ENCODE measurements around the gene PMEPA1. TPM values are rescaled to one million over a fixed set of nuclear protein-coding genes. Genes with fewer than 3 reads are reported as not detected.

The PMEPA1 gene
- not detected for polyA plus RNA-seq

GRCh38 chr20:57709823-57710799, at the start of gene PMEPA1:
Gene PMEPA1, minus strand, starts transcription at chr20:57710015. Its CDS starts 433 bp downstream, at chr20:57709582.
- Mint-ChIP-seq H3K27ac (peak within 1 kb of the TSS in 5 of 6 donors; percentile 86 to 91 (median 89)), H3K4me3 (peak within 1 kb of the TSS; percentile 75 to 88 (median 84)), H3K36me3 (no peaks in the 10 kb centered on the region), H3K27me3 (ENCODE audit: low read depth in 3 of 3) (peaks cover 17 to 34% (median 18%) of the 10 kb centered on the region in 3 donors), H3K9me3 (no peaks in the 10 kb centered on the region), H3K4me1 (peaks cover 7 to 12% of the 10 kb centered on the region in 2 donors)
- DNase-seq: peak; percentile 90 to 94 (median 91)

GRCh38 chr20:57757767-57758166, 48.0 kb upstream of the PMEPA1 start:
- Mint-ChIP-seq H3K36me3 (no peaks in the 10 kb centered on the region), H3K4me3 (no peak overlapping the region), H3K4me1 (no peaks in the 10 kb centered on the region), H3K27ac (no peak overlapping the region), H3K27me3 (ENCODE audit: low read depth in 3 of 3) (peaks cover 3 to 11% (median 7%) of the 10 kb centered on the region in 3 donors), H3K9me3 (peaks cover 0 to 2% (median 0%) of the 10 kb centered on the region in 6 donors)
- DNase-seq: no peak

- H3K27me3 Mint-ChIP-seq (ENCODE audit: low read depth in 3 of 3): peaks cover 3 to 12% (median 7%) of the 10 kb centered on the region in 3 donors
- H3K4me3 Mint-ChIP-seq: no peak overlapping the region
- peaks cover 0 to 2% (median 0%) of the 10 kb centered on the region in 6 donors for H3K9me3 Mint-ChIP-seq
- H3K4me1 Mint-ChIP-seq: no peaks in the 10 kb centered on the region
- DNase-seq: no peak
- H3K27ac Mint-ChIP-seq: no peak overlapping the region
- H3K36me3 Mint-ChIP-seq: no peaks in the 10 kb centered on the region
Measured at GRCh38 chr20:57756921-57757320, 47.1 kb upstream of the PMEPA1 start.

GRCh38 chr20:57756213-57756612, 46.4 kb upstream of the PMEPA1 start:
- no peaks in the 10 kb centered on the region for H3K36me3 Mint-ChIP-seq
- peaks cover 0 to 2% (median 0%) of the 10 kb centered on the region in 6 donors for H3K9me3 Mint-ChIP-seq
- H3K27ac Mint-ChIP-seq: no peak overlapping the region
- H3K4me3 Mint-ChIP-seq: no peak overlapping the region
- no peaks in the 10 kb centered on the region for H3K4me1 Mint-ChIP-seq
- DNase-seq: no peak
- peaks cover 3 to 17% (median 7%) of the 10 kb centered on the region in 3 donors for H3K27me3 Mint-ChIP-seq (ENCODE audit: low read depth in 3 of 3)

GRCh38 chr20:57755609-57756008, 45.8 kb upstream of the PMEPA1 start:
- H3K4me3 Mint-ChIP-seq: no peak overlapping the region
- H3K27ac Mint-ChIP-seq: no peak overlapping the region
- H3K4me1 Mint-ChIP-seq: no peaks in the 10 kb centered on the region
- no peaks in the 10 kb centered on the region for H3K36me3 Mint-ChIP-seq
- H3K27me3 Mint-ChIP-seq (ENCODE audit: low read depth in 3 of 3): peaks cover 3 to 21% (median 7%) of the 10 kb centered on the region in 3 donors
- peaks cover 0 to 2% (median 0%) of the 10 kb centered on the region in 6 donors for H3K9me3 Mint-ChIP-seq
- DNase-seq: no peak

- H3K27ac Mint-ChIP-seq: no peak overlapping the region
- H3K27me3 Mint-ChIP-seq (ENCODE audit: low read depth in 3 of 3): peaks cover 3 to 21% (median 3%) of the 10 kb centered on the region in 3 donors
- peaks cover 0 to 2% (median 0%) of the 10 kb centered on the region in 6 donors for H3K9me3 Mint-ChIP-seq
- peaks cover 3% of the 10 kb centered on the region in 2 donors for H3K4me1 Mint-ChIP-seq
- no peak overlapping the region for H3K4me3 Mint-ChIP-seq
- no peaks in the 10 kb centered on the region for H3K36me3 Mint-ChIP-seq
- no peak for DNase-seq
Measured at GRCh38 chr20:57754190-57754589, 44.4 kb upstream of the PMEPA1 start.

- no peak overlapping the region for H3K27ac Mint-ChIP-seq
- H3K9me3 Mint-ChIP-seq: peaks cover 0 to 2% (median 0%) of the 10 kb centered on the region in 6 donors
- H3K4me1 Mint-ChIP-seq: peaks cover 6 to 9% of the 10 kb centered on the region in 2 donors
- no peak overlapping the region for H3K4me3 Mint-ChIP-seq
- DNase-seq: no peak
- no peaks in the 10 kb centered on the region for H3K36me3 Mint-ChIP-seq
- H3K27me3 Mint-ChIP-seq (ENCODE audit: low read depth in 3 of 3): peaks cover 2 to 24% (median 3%) of the 10 kb centered on the region in 3 donors
Measured at GRCh38 chr20:57753332-57754164, 43.7 kb upstream of the PMEPA1 start.

GRCh38 chr20:57751411-57751810, 41.6 kb upstream of the PMEPA1 start:
- no peak overlapping the region for H3K4me3 Mint-ChIP-seq
- peaks cover 3 to 20% (median 5%) of the 10 kb centered on the region in 3 donors for H3K27me3 Mint-ChIP-seq (ENCODE audit: low read depth in 3 of 3)
- H3K36me3 Mint-ChIP-seq: no peaks in the 10 kb centered on the region
- H3K9me3 Mint-ChIP-seq: no peaks in the 10 kb centered on the region
- DNase-seq: no peak
- no peak overlapping the region for H3K27ac Mint-ChIP-seq
- peaks cover 9 to 10% of the 10 kb centered on the region in 2 donors for H3K4me1 Mint-ChIP-seq

- Mint-ChIP-seq H3K36me3 (no peaks in the 10 kb centered on the region), H3K9me3 (no peaks in the 10 kb centered on the region), H3K4me1 (peaks cover 9 to 10% of the 10 kb centered on the region in 2 donors), H3K27ac (no peak overlapping the region), H3K4me3 (no peak overlapping the region), H3K27me3 (ENCODE audit: low read depth in 3 of 3) (peaks cover 3 to 20% (median 5%) of the 10 kb centered on the region in 3 donors)
- no peak for DNase-seq
Measured at GRCh38 chr20:57749869-57750268, 40.1 kb upstream of the PMEPA1 start.

GRCh38 chr20:57749131-57749690, 39.4 kb upstream of the PMEPA1 start:
- peaks cover 9 to 10% of the 10 kb centered on the region in 2 donors for H3K4me1 Mint-ChIP-seq
- H3K9me3 Mint-ChIP-seq: no peaks in the 10 kb centered on the region
- H3K36me3 Mint-ChIP-seq: no peaks in the 10 kb centered on the region
- peak overlapping the region in 3 of 5 donors; percentile 9 to 65 (median 64) for H3K4me3 Mint-ChIP-seq
- H3K27ac Mint-ChIP-seq: no peak overlapping the region
- peaks cover 3 to 20% (median 5%) of the 10 kb centered on the region in 3 donors for H3K27me3 Mint-ChIP-seq (ENCODE audit: low read depth in 3 of 3)
- DNase-seq: no peak

GRCh38 chr20:57748601-57749130, 38.9 kb upstream of the PMEPA1 start:
- H3K27ac Mint-ChIP-seq: no peak overlapping the region

GRCh38 chr20:57747861-57748481, 38.2 kb upstream of the PMEPA1 start:
- H3K9me3 Mint-ChIP-seq: no peaks in the 10 kb centered on the region
- peak overlapping the region in 1 of 5 donors; percentile 1 for H3K4me3 Mint-ChIP-seq
- no peaks in the 10 kb centered on the region for H3K36me3 Mint-ChIP-seq
- no peak for DNase-seq
- no peak overlapping the region for H3K27ac Mint-ChIP-seq
- H3K27me3 Mint-ChIP-seq (ENCODE audit: low read depth in 3 of 3): peaks cover 2 to 20% (median 8%) of the 10 kb centered on the region in 3 donors
- H3K4me1 Mint-ChIP-seq: peaks cover 9 to 10% of the 10 kb centered on the region in 2 donors

More at GRCh38 chr20:57748601-57749130, 38.9 kb upstream of the PMEPA1 start:
- peaks cover 9 to 10% of the 10 kb centered on the region in 2 donors for H3K4me1 Mint-ChIP-seq
- peaks cover 2 to 20% (median 8%) of the 10 kb centered on the region in 3 donors for H3K27me3 Mint-ChIP-seq (ENCODE audit: low read depth in 3 of 3)
- H3K9me3 Mint-ChIP-seq: no peaks in the 10 kb centered on the region
- no peaks in the 10 kb centered on the region for H3K36me3 Mint-ChIP-seq
- peak overlapping the region in 4 of 5 donors; percentile 61 to 69 (median 64) for H3K4me3 Mint-ChIP-seq
- peak; percentile 3 to 12 (median 9) for DNase-seq
